Measurements from ENCODE around the gene SOCS3. TPM values are rescaled to one million over a fixed set of nuclear protein-coding genes. Genes with fewer than 3 reads are reported as not detected.

The SOCS3 gene
- total RNA-seq, 2 experiments from 2014 or later, result 9.1 TPM

- H3K9me3 Mint-ChIP-seq (ENCODE audit: insufficient read depth), result no peaks in the 10 kb centered on the region
- no peak overlapping the region for H3K4me3 Mint-ChIP-seq
- ChIA-PET POLR2A (interaction anchor here (0.6 kb wide), 1 partner anchor 78 kb away, joined by 3 read pairs; no protein-coding TSS in a partner anchor), CTCF (interaction anchor here (1.1 to 1.2 kb wide), 2 partner anchors 15 to 76 kb away, joined by 5 to 6 read pairs; no protein-coding TSS in a partner anchor)
- no peak overlapping the region for H3K27ac Mint-ChIP-seq
- H3K27me3 Mint-ChIP-seq (ENCODE audit: low read depth), result peaks cover 7% of the 10 kb centered on the region
- no peak for ATAC-seq
- DNase-seq, result no peak
- H3K4me1 Mint-ChIP-seq (ENCODE audit: low read depth), result peaks cover 43% of the 10 kb centered on the region
- H3K36me3 Mint-ChIP-seq (ENCODE audit: low read depth), result no peaks in the 10 kb centered on the region
Observed at GRCh38 chr17:78345791-78346494, 13.9 kb downstream of the SOCS3 start.

- DNase-seq (no peak), ATAC-seq (no peak)
- H3K36me3 Mint-ChIP-seq (ENCODE audit: low read depth), result no peaks in the 10 kb centered on the region
- POLR2A ChIA-PET, result no interaction called here
- CTCF ChIA-PET, result interaction anchor here (1.0 to 2.4 kb wide), 2 partner anchors 13 to 16 kb away, joined by 3 to 11 read pairs; no protein-coding TSS in a partner anchor
- peaks cover 15% of the 10 kb centered on the region for H3K27me3 Mint-ChIP-seq (ENCODE audit: low read depth)
- H3K4me3 Mint-ChIP-seq, result no peak overlapping the region
- H3K9me3 Mint-ChIP-seq (ENCODE audit: insufficient read depth), result no peaks in the 10 kb centered on the region
- H3K27ac Mint-ChIP-seq, result no peak overlapping the region
- peaks cover 43% of the 10 kb centered on the region for H3K4me1 Mint-ChIP-seq (ENCODE audit: low read depth)
Observed at GRCh38 chr17:78345172-78345571, 14.7 kb downstream of the SOCS3 start.

- Mint-ChIP-seq H3K4me1 (ENCODE audit: low read depth) (peaks cover 43% of the 10 kb centered on the region), H3K4me3 (no peak overlapping the region), H3K36me3 (ENCODE audit: low read depth) (no peaks in the 10 kb centered on the region), H3K9me3 (ENCODE audit: insufficient read depth) (no peaks in the 10 kb centered on the region), H3K27me3 (ENCODE audit: low read depth) (peaks cover 17% of the 10 kb centered on the region), H3K27ac (no peak overlapping the region)
- DNase-seq (no peak), ATAC-seq (no peak)
- CTCF ChIA-PET, result interaction anchor here (0.9 to 2.4 kb wide), 5 partner anchors 11 to 93 kb away, joined by 3 to 11 read pairs (median 5); no protein-coding TSS in a partner anchor
- POLR2A ChIA-PET, result interaction anchor here (2.4 kb wide), 1 partner anchor 12 kb away, joined by 11 read pairs; no protein-coding TSS in a partner anchor
Observed at GRCh38 chr17:78344666-78345065, 15.2 kb downstream of the SOCS3 start.

GRCh38 chr17:78343543-78344201 is 16.2 kb downstream of the SOCS3 start:
- peaks cover 44% of the 10 kb centered on the region for H3K4me1 Mint-ChIP-seq (ENCODE audit: low read depth)
- peak overlapping the region; percentile 81 for H3K27ac Mint-ChIP-seq
- POLR2A ChIA-PET, result interaction anchor here (0.7 to 2.4 kb wide), 5 partner anchors 9 to 18 kb away, joined by 3 to 11 read pairs (median 3); partner anchors contain the start of gene SOCS3
- peak overlapping the region; percentile 54 for H3K4me3 Mint-ChIP-seq
- CTCF ChIA-PET, result interaction anchor here (0.8 to 2.4 kb wide), 5 partner anchors 12 to 365 kb away, joined by 3 to 11 read pairs (median 5); no protein-coding TSS in a partner anchor
- H3K27me3 Mint-ChIP-seq (ENCODE audit: low read depth), result peaks cover 22% of the 10 kb centered on the region
- H3K36me3 Mint-ChIP-seq (ENCODE audit: low read depth), result no peaks in the 10 kb centered on the region
- DNase-seq, result peak; percentile 88
- H3K9me3 Mint-ChIP-seq (ENCODE audit: insufficient read depth), result no peaks in the 10 kb centered on the region
- peak; percentile 85 for ATAC-seq

- H3K9me3 Mint-ChIP-seq (ENCODE audit: insufficient read depth), result no peaks in the 10 kb centered on the region
- peak overlapping the region; percentile 81 for H3K27ac Mint-ChIP-seq
- CTCF ChIA-PET, result interaction anchor here (1.0 to 2.4 kb wide), 4 partner anchors 13 to 18 kb away, joined by 4 to 11 read pairs (median 6); no protein-coding TSS in a partner anchor
- ATAC-seq (peak; percentile 51), DNase-seq (no peak)
- POLR2A ChIA-PET, result interaction anchor here (1.3 to 2.4 kb wide), 2 partner anchors 14 kb away, joined by 4 to 11 read pairs; no protein-coding TSS in a partner anchor
- peaks cover 41% of the 10 kb centered on the region for H3K4me1 Mint-ChIP-seq (ENCODE audit: low read depth)
- H3K36me3 Mint-ChIP-seq (ENCODE audit: low read depth), result no peaks in the 10 kb centered on the region
- peaks cover 21% of the 10 kb centered on the region for H3K27me3 Mint-ChIP-seq (ENCODE audit: low read depth)
- H3K4me3 Mint-ChIP-seq, result peak overlapping the region; percentile 54
Observed at GRCh38 chr17:78343187-78343542, 16.7 kb downstream of the SOCS3 start.

GRCh38 chr17:78342449-78343186 is 17.3 kb downstream of the SOCS3 start:
- Mint-ChIP-seq H3K27ac (peak overlapping the region; percentile 81), H3K27me3 (ENCODE audit: low read depth) (peaks cover 21% of the 10 kb centered on the region), H3K4me3 (peak overlapping the region; percentile 5), H3K36me3 (ENCODE audit: low read depth) (no peaks in the 10 kb centered on the region), H3K9me3 (ENCODE audit: insufficient read depth) (no peaks in the 10 kb centered on the region), H3K4me1 (ENCODE audit: low read depth) (peaks cover 37% of the 10 kb centered on the region)
- ChIA-PET POLR2A (interaction anchor here (2.4 kb wide), 1 partner anchor 14 kb away, joined by 11 read pairs; no protein-coding TSS in a partner anchor), CTCF (interaction anchor here (1.0 to 2.4 kb wide), 3 partner anchors 14 to 18 kb away, joined by 4 to 11 read pairs (median 4); no protein-coding TSS in a partner anchor)
- no peak for ATAC-seq
- DNase-seq, result no peak

GRCh38 chr17:78341559-78342448 is 18.1 kb downstream of the SOCS3 start:
- CTCF ChIA-PET, result interaction anchor here (1.0 to 1.4 kb wide), 3 partner anchors 15 to 16 kb away, joined by 3 to 4 read pairs (median 4); no protein-coding TSS in a partner anchor
- ATAC-seq, result peak; percentile 14

GRCh38 chr17:78340183-78340955 is 19.5 kb downstream of the SOCS3 start:
- no peaks in the 10 kb centered on the region for H3K36me3 Mint-ChIP-seq (ENCODE audit: low read depth)
- DNase-seq (no peak), ATAC-seq (no peak)
- no peak overlapping the region for H3K27ac Mint-ChIP-seq
- POLR2A ChIA-PET, result no interaction called here
- CTCF ChIA-PET, result interaction anchor here (1.1 to 1.6 kb wide), 5 partner anchors 16 to 51 kb away, joined by 3 to 6 read pairs (median 3); partner anchors contain the start of gene PGS1
- H3K4me3 Mint-ChIP-seq, result no peak overlapping the region
- peaks cover 23% of the 10 kb centered on the region for H3K27me3 Mint-ChIP-seq (ENCODE audit: low read depth)
- H3K4me1 Mint-ChIP-seq (ENCODE audit: low read depth), result peaks cover 37% of the 10 kb centered on the region
- H3K9me3 Mint-ChIP-seq (ENCODE audit: insufficient read depth), result no peaks in the 10 kb centered on the region

More at GRCh38 chr17:78341559-78342448, 18.1 kb downstream of the SOCS3 start:
- Mint-ChIP-seq H3K36me3 (ENCODE audit: low read depth) (no peaks in the 10 kb centered on the region), H3K4me3 (no peak overlapping the region), H3K27me3 (ENCODE audit: low read depth) (peaks cover 23% of the 10 kb centered on the region), H3K9me3 (ENCODE audit: insufficient read depth) (no peaks in the 10 kb centered on the region), H3K4me1 (ENCODE audit: low read depth) (peaks cover 37% of the 10 kb centered on the region), H3K27ac (no peak overlapping the region)
- POLR2A ChIA-PET, result no interaction called here
- no peak for DNase-seq

GRCh38 chr17:78338486-78339259 is 21.2 kb downstream of the SOCS3 start:
- no peaks in the 10 kb centered on the region for H3K36me3 Mint-ChIP-seq (ENCODE audit: low read depth)
- ChIA-PET CTCF (interaction anchor here (1.3 to 1.5 kb wide), 2 partner anchors 40 to 50 kb away, joined by 3 read pairs; partner anchors contain the start of gene PGS1), POLR2A (no interaction called here)
- peaks cover 26% of the 10 kb centered on the region for H3K4me1 Mint-ChIP-seq (ENCODE audit: low read depth)
- DNase-seq (no peak), ATAC-seq (no peak)
- H3K4me3 Mint-ChIP-seq, result no peak overlapping the region
- no peaks in the 10 kb centered on the region for H3K9me3 Mint-ChIP-seq (ENCODE audit: insufficient read depth)
- H3K27me3 Mint-ChIP-seq (ENCODE audit: low read depth), result peaks cover 26% of the 10 kb centered on the region
- H3K27ac Mint-ChIP-seq, result no peak overlapping the region
